Measurements from ENCODE around the gene RTCA.

GRCh38 chr1:100219457-100219856 lies 46.6 kb upstream of the RTCA start:
- TF ChIP-seq CTCF (IDR thresholded peaks at IDR 0.05; ENCODE audit: insufficient read depth, low read depth, low read length) (no peak), EZH2 (IDR thresholded peaks at IDR 0.05; ENCODE audit: insufficient read depth, low read length) (no peak)

Data from astrocyte (in vitro differentiated cells and primary cell).